ENCODE data around the gene C5.

The C5 gene

GRCh38 chr9:121024237-121024636 is 25.8 kb downstream of the C5 start:
- no peak overlapping the region for H2AFZ ChIP-seq (ENCODE audit: low read depth)
- no peaks in the 10 kb centered on the region for H3K36me3 ChIP-seq (ENCODE audit: insufficient read depth)
- H3K4me3 ChIP-seq (IDR thresholded peaks at IDR 0.05; ENCODE audit: insufficient read depth, low read depth, low read length): no peak overlapping the region
- H3K4me2 ChIP-seq: no peak overlapping the region
- H4K20me1 ChIP-seq (ENCODE audit: insufficient read depth): no peaks in the 10 kb centered on the region
- TF ChIP-seq CTCF (conservative IDR thresholded peaks at IDR 0.05; ENCODE audit: low read depth, low read length): no peak
- no peak overlapping the region for H3K9ac ChIP-seq
- H3K79me2 ChIP-seq (ENCODE audit: insufficient read depth, low read depth): no peaks in the 10 kb centered on the region
- H3K27me3 ChIP-seq (ENCODE audit: insufficient read depth, low read depth): no peaks in the 10 kb centered on the region
- no peak overlapping the region for H3K27ac ChIP-seq
- H3K4me1 ChIP-seq (ENCODE audit: low read depth, poor library complexity, severe bottlenecking): no peaks in the 10 kb centered on the region

- Histone ChIP-seq H3K27ac (no peak overlapping the region), H2AFZ (ENCODE audit: low read depth) (no peak overlapping the region), H3K36me3 (ENCODE audit: insufficient read depth) (no peaks in the 10 kb centered on the region), H3K9ac (no peak overlapping the region), H4K20me1 (ENCODE audit: insufficient read depth) (no peaks in the 10 kb centered on the region), H3K4me1 (ENCODE audit: low read depth, poor library complexity, severe bottlenecking) (no peaks in the 10 kb centered on the region), H3K4me2 (no peak overlapping the region), H3K79me2 (ENCODE audit: insufficient read depth, low read depth) (no peaks in the 10 kb centered on the region), H3K27me3 (ENCODE audit: insufficient read depth, low read depth) (no peaks in the 10 kb centered on the region), H3K4me3 (IDR thresholded peaks at IDR 0.05; ENCODE audit: insufficient read depth, low read depth, low read length) (no peak overlapping the region)
- no peak for TF ChIP-seq CTCF (conservative IDR thresholded peaks at IDR 0.05; ENCODE audit: low read depth, low read length)
These were observed 27.0 kb downstream of the C5 start for GRCh38 chr9:121023064-121023463.

- H3K4me3 ChIP-seq (IDR thresholded peaks at IDR 0.05; ENCODE audit: insufficient read depth, low read depth, low read length): no peak overlapping the region
- H3K36me3 ChIP-seq (ENCODE audit: insufficient read depth): no peaks in the 10 kb centered on the region
- no peaks in the 10 kb centered on the region for H4K20me1 ChIP-seq (ENCODE audit: insufficient read depth)
- H3K4me2 ChIP-seq: no peak overlapping the region
- no peaks in the 10 kb centered on the region for H3K27me3 ChIP-seq (ENCODE audit: insufficient read depth, low read depth)
- H2AFZ ChIP-seq (ENCODE audit: low read depth): no peak overlapping the region
- no peaks in the 10 kb centered on the region for H3K4me1 ChIP-seq (ENCODE audit: low read depth, poor library complexity, severe bottlenecking)
- no peaks in the 10 kb centered on the region for H3K79me2 ChIP-seq (ENCODE audit: insufficient read depth, low read depth)
- H3K27ac ChIP-seq: no peak overlapping the region
- no peak overlapping the region for H3K9ac ChIP-seq
- TF ChIP-seq CTCF (conservative IDR thresholded peaks at IDR 0.05; ENCODE audit: low read depth, low read length): no peak
These were observed 28.8 kb downstream of the C5 start for GRCh38 chr9:121021301-121021700.

GRCh38 chr9:121019273-121019672 is 30.8 kb downstream of the C5 start:
- no peaks in the 10 kb centered on the region for H3K27me3 ChIP-seq (ENCODE audit: insufficient read depth, low read depth)

More at GRCh38 chr9:121019273-121019672, 30.8 kb downstream of the C5 start:
- H3K4me2 ChIP-seq: no peak overlapping the region
- H3K9ac ChIP-seq: no peak overlapping the region
- H4K20me1 ChIP-seq (ENCODE audit: insufficient read depth): no peaks in the 10 kb centered on the region
- no peak overlapping the region for H3K4me3 ChIP-seq (IDR thresholded peaks at IDR 0.05; ENCODE audit: insufficient read depth, low read depth, low read length)
- no peak for TF ChIP-seq CTCF (conservative IDR thresholded peaks at IDR 0.05; ENCODE audit: low read depth, low read length)
- no peak overlapping the region for H2AFZ ChIP-seq (ENCODE audit: low read depth)
- no peaks in the 10 kb centered on the region for H3K79me2 ChIP-seq (ENCODE audit: insufficient read depth, low read depth)
- H3K27ac ChIP-seq: no peak overlapping the region
- H3K4me1 ChIP-seq (ENCODE audit: low read depth, poor library complexity, severe bottlenecking): no peaks in the 10 kb centered on the region
- no peaks in the 10 kb centered on the region for H3K36me3 ChIP-seq (ENCODE audit: insufficient read depth)

Measured in KMS-11 (cell line).